ENCODE data around the gene IQCF5.

GRCh38 chr3:51887620-51888019 lies 12.2 kb upstream of the IQCF5 start:
- no peak for TF ChIP-seq CTCF (IDR thresholded peaks at IDR 0.05; ENCODE audit: low read depth, low read length)
- no peak for TF ChIP-seq MYC (IDR thresholded peaks at IDR 0.05; ENCODE audit: low read depth, low read length)
- TF ChIP-seq POLR2A (IDR thresholded peaks at IDR 0.05; ENCODE audit: extremely low read depth, insufficient read length): no peak

Measured in NB4 (cell line).